Gastroesophageal sphincter (tissue), 3 donors: Measurements from ENCODE around the gene APBB3.
"Not testable (repeated sequence)": the region's sequence is repeated elsewhere in the genome, so short reads cannot be mapped to it uniquely, and the experiment has no call there.

ENCODE experiments used
- POLR2AphosphoS5 ChIP-seq: sonication (generic); formaldehyde crosslinking; IDR thresholded peaks from one replicate; pipeline ENCODE4 v1.6.1; 2017; ENCODE audit warnings: antibody characterized with exemption
- TF ChIP-seq, protein P1 (sequence below), 4 experiments: fragments of 200-600 bp in 2 of 4; fragments of 450-650 bp in 2 of 4; sonication (generic) in 1 of 4; IDR thresholded peaks; one replicate each; pipeline ENCODE4 v1.5.1; 2017 to 2019; ENCODE audit warnings: antibody characterized with exemption in 4 of 4, mild to moderate bottlenecking in 2 of 4, moderate library complexity in 2 of 4

DNA sequence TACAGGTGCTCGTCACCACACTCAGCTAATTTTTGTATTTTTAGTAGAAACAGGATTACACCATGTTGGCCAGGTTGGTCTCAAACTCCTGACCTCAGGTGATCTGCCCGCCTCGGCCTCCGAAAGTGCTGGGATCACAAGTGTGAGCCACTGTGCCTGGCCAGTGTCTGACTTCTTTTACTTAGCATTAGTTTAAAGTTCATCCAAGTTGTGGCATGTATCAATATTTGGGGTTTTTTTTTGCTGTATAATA, 39.0 kb upstream of the APBB3 start:
- TF ChIP-seq, protein P1, sequence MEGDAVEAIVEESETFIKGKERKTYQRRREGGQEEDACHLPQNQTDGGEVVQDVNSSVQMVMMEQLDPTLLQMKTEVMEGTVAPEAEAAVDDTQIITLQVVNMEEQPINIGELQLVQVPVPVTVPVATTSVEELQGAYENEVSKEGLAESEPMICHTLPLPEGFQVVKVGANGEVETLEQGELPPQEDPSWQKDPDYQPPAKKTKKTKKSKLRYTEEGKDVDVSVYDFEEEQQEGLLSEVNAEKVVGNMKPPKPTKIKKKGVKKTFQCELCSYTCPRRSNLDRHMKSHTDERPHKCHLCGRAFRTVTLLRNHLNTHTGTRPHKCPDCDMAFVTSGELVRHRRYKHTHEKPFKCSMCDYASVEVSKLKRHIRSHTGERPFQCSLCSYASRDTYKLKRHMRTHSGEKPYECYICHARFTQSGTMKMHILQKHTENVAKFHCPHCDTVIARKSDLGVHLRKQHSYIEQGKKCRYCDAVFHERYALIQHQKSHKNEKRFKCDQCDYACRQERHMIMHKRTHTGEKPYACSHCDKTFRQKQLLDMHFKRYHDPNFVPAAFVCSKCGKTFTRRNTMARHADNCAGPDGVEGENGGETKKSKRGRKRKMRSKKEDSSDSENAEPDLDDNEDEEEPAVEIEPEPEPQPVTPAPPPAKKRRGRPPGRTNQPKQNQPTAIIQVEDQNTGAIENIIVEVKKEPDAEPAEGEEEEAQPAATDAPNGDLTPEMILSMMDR (IDR thresholded peaks at IDR 0.05), result not testable (repeated sequence)
- not testable (repeated sequence) for TF ChIP-seq POLR2AphosphoS5
